ENCODE results near the gene LEP. TPM values are rescaled to one million over a fixed set of nuclear protein-coding genes. Genes with fewer than 3 reads are reported as not detected.

The LEP gene
- total and polyA plus RNA-seq, 4 donors, result 0.06 to 0.15 (median 0.10) TPM; not detected in 1

GRCh38 chr7:128221929-128222403 is 19.1 kb upstream of the LEP start:
- Histone ChIP-seq H3K27me3 (ENCODE audit: control insufficient read depth, insufficient read depth, low read length) (no peaks in the 10 kb centered on the region), H3K27ac (ENCODE audit: low read depth, low read length) (no peak overlapping the region), H3K9me3 (ENCODE audit: control insufficient read depth, insufficient read depth, low read length) (no peaks in the 10 kb centered on the region), H3K4me1 (ENCODE audit: control insufficient read depth, insufficient read depth, low read length) (no peaks in the 10 kb centered on the region), H3K36me3 (ENCODE audit: control insufficient read depth, insufficient read depth, low read length) (no peaks in the 10 kb centered on the region), H3K4me3 (ENCODE audit: low read depth, low read length) (no peak overlapping the region)
- no peak for DNase-seq (ENCODE audit: low read depth in 4 of 6, low spot score in 6 of 6)
- WGBS (ENCODE audit: insufficient coverage), result 74% methylated on average over 4 of the region's 5 CpGs

GRCh38 chr7:128226132-128226980 is 14.7 kb upstream of the LEP start:
- DNase-seq (ENCODE audit: low read depth in 4 of 6, low spot score in 6 of 6), result no peak
- 100% methylated on average over 2 of the region's 2 CpGs for WGBS (ENCODE audit: insufficient coverage)
- Histone ChIP-seq H3K27me3 (ENCODE audit: control insufficient read depth, insufficient read depth, low read length) (no peaks in the 10 kb centered on the region), H3K9me3 (ENCODE audit: control insufficient read depth, insufficient read depth, low read length) (no peaks in the 10 kb centered on the region), H3K36me3 (ENCODE audit: control insufficient read depth, insufficient read depth, low read length) (no peaks in the 10 kb centered on the region), H3K27ac (ENCODE audit: low read depth, low read length) (no peak overlapping the region), H3K4me3 (ENCODE audit: low read depth, low read length) (no peak overlapping the region), H3K4me1 (ENCODE audit: control insufficient read depth, insufficient read depth, low read length) (peaks cover 13% of the 10 kb centered on the region)

GRCh38 chr7:128227271-128227670 is 13.8 kb upstream of the LEP start:
- H3K27ac ChIP-seq (ENCODE audit: low read depth, low read length), result no peak overlapping the region
- no peaks in the 10 kb centered on the region for H3K36me3 ChIP-seq (ENCODE audit: control insufficient read depth, insufficient read depth, low read length)
- H3K27me3 ChIP-seq (ENCODE audit: control insufficient read depth, insufficient read depth, low read length), result no peaks in the 10 kb centered on the region
- peaks cover 13% of the 10 kb centered on the region for H3K4me1 ChIP-seq (ENCODE audit: control insufficient read depth, insufficient read depth, low read length)
- no peaks in the 10 kb centered on the region for H3K9me3 ChIP-seq (ENCODE audit: control insufficient read depth, insufficient read depth, low read length)
- H3K4me3 ChIP-seq (ENCODE audit: low read depth, low read length), result no peak overlapping the region
- 77% methylated on average over 3 of the region's 3 CpGs for WGBS (ENCODE audit: insufficient coverage)
- no peak for DNase-seq (ENCODE audit: low read depth in 4 of 6, low spot score in 6 of 6)

GRCh38 chr7:128231021-128231420 is 10.1 kb upstream of the LEP start:
- peaks cover 26% of the 10 kb centered on the region for H3K4me1 ChIP-seq (ENCODE audit: control insufficient read depth, insufficient read depth, low read length)
- DNase-seq (ENCODE audit: low read depth in 4 of 6, low spot score in 6 of 6), result no peak
- H3K27ac ChIP-seq (ENCODE audit: low read depth, low read length), result no peak overlapping the region
- no peak overlapping the region for H3K4me3 ChIP-seq (ENCODE audit: low read depth, low read length)
- no peaks in the 10 kb centered on the region for H3K36me3 ChIP-seq (ENCODE audit: control insufficient read depth, insufficient read depth, low read length)
- H3K9me3 ChIP-seq (ENCODE audit: control insufficient read depth, insufficient read depth, low read length), result no peaks in the 10 kb centered on the region
- 84% methylated on average over 3 of the region's 5 CpGs for WGBS (ENCODE audit: insufficient coverage)
- H3K27me3 ChIP-seq (ENCODE audit: control insufficient read depth, insufficient read depth, low read length), result no peaks in the 10 kb centered on the region

GRCh38 chr7:128231677-128232076 is 9.4 kb upstream of the LEP start:
- Histone ChIP-seq H3K4me3 (ENCODE audit: low read depth, low read length) (no peak overlapping the region), H3K27me3 (ENCODE audit: control insufficient read depth, insufficient read depth, low read length) (no peaks in the 10 kb centered on the region), H3K9me3 (ENCODE audit: control insufficient read depth, insufficient read depth, low read length) (no peaks in the 10 kb centered on the region), H3K36me3 (ENCODE audit: control insufficient read depth, insufficient read depth, low read length) (no peaks in the 10 kb centered on the region), H3K27ac (ENCODE audit: low read depth, low read length) (no peak overlapping the region), H3K4me1 (ENCODE audit: control insufficient read depth, insufficient read depth, low read length) (peaks cover 26% of the 10 kb centered on the region)
- no peak for DNase-seq (ENCODE audit: low read depth in 4 of 6, low spot score in 6 of 6)
- WGBS (ENCODE audit: insufficient coverage), result 83% methylated on average over 6 of the region's 6 CpGs

- WGBS (ENCODE audit: insufficient coverage), result 93% methylated on average over 5 of the region's 5 CpGs
Observed at GRCh38 chr7:128233471-128233870, 7.6 kb upstream of the LEP start.

GRCh38 chr7:128234476-128235026 is 6.5 kb upstream of the LEP start:
- peaks cover 25% of the 10 kb centered on the region for H3K4me1 ChIP-seq (ENCODE audit: control insufficient read depth, insufficient read depth, low read length)
- no peak overlapping the region for H3K4me3 ChIP-seq (ENCODE audit: low read depth, low read length)
- H3K27me3 ChIP-seq (ENCODE audit: control insufficient read depth, insufficient read depth, low read length), result no peaks in the 10 kb centered on the region
- no peak overlapping the region for H3K27ac ChIP-seq (ENCODE audit: low read depth, low read length)
- WGBS (ENCODE audit: insufficient coverage), result 85% methylated on average over 8 of the region's 9 CpGs
- H3K36me3 ChIP-seq (ENCODE audit: control insufficient read depth, insufficient read depth, low read length), result no peaks in the 10 kb centered on the region
- no peaks in the 10 kb centered on the region for H3K9me3 ChIP-seq (ENCODE audit: control insufficient read depth, insufficient read depth, low read length)
- DNase-seq (ENCODE audit: low read depth in 4 of 6, low spot score in 6 of 6), result no peak

More at GRCh38 chr7:128233471-128233870, 7.6 kb upstream of the LEP start:
- no peak overlapping the region for H3K4me3 ChIP-seq (ENCODE audit: low read depth, low read length)
- no peak overlapping the region for H3K27ac ChIP-seq (ENCODE audit: low read depth, low read length)
- H3K36me3 ChIP-seq (ENCODE audit: control insufficient read depth, insufficient read depth, low read length), result no peaks in the 10 kb centered on the region
- H3K4me1 ChIP-seq (ENCODE audit: control insufficient read depth, insufficient read depth, low read length), result peaks cover 26% of the 10 kb centered on the region
- no peaks in the 10 kb centered on the region for H3K27me3 ChIP-seq (ENCODE audit: control insufficient read depth, insufficient read depth, low read length)
- no peaks in the 10 kb centered on the region for H3K9me3 ChIP-seq (ENCODE audit: control insufficient read depth, insufficient read depth, low read length)
- no peak for DNase-seq (ENCODE audit: low read depth in 4 of 6, low spot score in 6 of 6)

GRCh38 chr7:128235471-128235870 is 5.6 kb upstream of the LEP start:
- Histone ChIP-seq H3K27ac (ENCODE audit: low read depth, low read length) (no peak overlapping the region), H3K4me1 (ENCODE audit: control insufficient read depth, insufficient read depth, low read length) (peaks cover 18% of the 10 kb centered on the region), H3K4me3 (ENCODE audit: low read depth, low read length) (no peak overlapping the region), H3K27me3 (ENCODE audit: control insufficient read depth, insufficient read depth, low read length) (peaks cover 4% of the 10 kb centered on the region), H3K36me3 (ENCODE audit: control insufficient read depth, insufficient read depth, low read length) (no peaks in the 10 kb centered on the region), H3K9me3 (ENCODE audit: control insufficient read depth, insufficient read depth, low read length) (no peaks in the 10 kb centered on the region)
- DNase-seq (ENCODE audit: low read depth in 4 of 6, low spot score in 6 of 6), result peak in 3 of 6 donors; percentile 26 to 73 (median 51)
- 27% methylated on average over 7 of the region's 7 CpGs for WGBS (ENCODE audit: insufficient coverage)

GRCh38 chr7:128236924-128237586 is 4.0 kb upstream of the LEP start:
- Histone ChIP-seq H3K4me3 (ENCODE audit: low read depth, low read length) (no peak overlapping the region), H3K9me3 (ENCODE audit: control insufficient read depth, insufficient read depth, low read length) (no peaks in the 10 kb centered on the region), H3K27me3 (ENCODE audit: control insufficient read depth, insufficient read depth, low read length) (peaks cover 20% of the 10 kb centered on the region), H3K27ac (ENCODE audit: low read depth, low read length) (no peak overlapping the region), H3K36me3 (ENCODE audit: control insufficient read depth, insufficient read depth, low read length) (no peaks in the 10 kb centered on the region), H3K4me1 (ENCODE audit: control insufficient read depth, insufficient read depth, low read length) (peaks cover 22% of the 10 kb centered on the region)
- no peak for DNase-seq (ENCODE audit: low read depth in 4 of 6, low spot score in 6 of 6)
- 100% methylated on average over 1 of the region's 1 CpG for WGBS (ENCODE audit: insufficient coverage)
